Stimulated activated CD4-positive, alpha-beta T cell treated with anti-CD3 and anti-CD28 coated beads, Interleukin-4, amount 100 ng/mL, for 4 hours (primary cell): ENCODE measurements around the gene SDCBP2.

Experiments
- DNase-seq, 2 experiments: peaks; one replicate each; pipeline ENCODE4 v3.0.0-alpha.2; 2020

The SDCBP2 gene, protein sequence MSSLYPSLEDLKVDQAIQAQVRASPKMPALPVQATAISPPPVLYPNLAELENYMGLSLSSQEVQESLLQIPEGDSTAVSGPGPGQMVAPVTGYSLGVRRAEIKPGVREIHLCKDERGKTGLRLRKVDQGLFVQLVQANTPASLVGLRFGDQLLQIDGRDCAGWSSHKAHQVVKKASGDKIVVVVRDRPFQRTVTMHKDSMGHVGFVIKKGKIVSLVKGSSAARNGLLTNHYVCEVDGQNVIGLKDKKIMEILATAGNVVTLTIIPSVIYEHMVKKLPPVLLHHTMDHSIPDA

DNA sequence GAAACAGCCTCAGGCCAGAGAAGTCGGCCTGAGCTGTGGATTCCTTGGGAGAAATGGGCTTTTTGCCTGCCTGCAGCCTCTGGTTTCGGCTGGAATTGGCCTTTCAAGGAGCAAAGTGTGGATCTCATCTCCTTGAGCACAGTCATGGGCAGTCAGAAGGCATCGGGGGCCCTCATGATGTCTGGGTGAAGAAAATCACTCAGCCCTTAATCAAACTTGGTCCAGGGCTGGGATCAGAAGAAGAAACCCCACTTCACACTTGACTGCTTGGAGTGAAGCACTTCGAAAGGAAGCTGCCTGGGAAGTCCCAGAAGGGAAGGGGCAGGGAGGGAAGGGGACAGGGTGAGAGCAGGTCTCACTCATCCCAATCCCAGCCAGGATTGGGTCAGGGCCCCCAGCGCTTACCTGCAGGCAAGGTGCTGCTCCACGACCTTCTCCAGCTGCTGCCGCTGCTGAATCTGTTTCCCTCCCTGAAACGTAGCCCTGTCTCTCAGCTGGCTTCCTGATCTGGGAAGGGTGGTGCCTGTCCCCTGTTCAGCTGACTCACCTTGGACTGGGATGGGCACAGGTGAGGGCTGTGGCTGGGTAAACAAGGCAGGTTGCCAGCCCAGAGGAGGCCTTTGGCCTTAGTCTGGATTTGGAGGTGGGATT, at the start of gene SDCBP2:
SDCBP2 (minus strand) TSS at position 460 of the 651 bp plus-strand sequence. CDS start 8,723 bp downstream, outside the sequence.
- DNase-seq: no peak

DNA sequence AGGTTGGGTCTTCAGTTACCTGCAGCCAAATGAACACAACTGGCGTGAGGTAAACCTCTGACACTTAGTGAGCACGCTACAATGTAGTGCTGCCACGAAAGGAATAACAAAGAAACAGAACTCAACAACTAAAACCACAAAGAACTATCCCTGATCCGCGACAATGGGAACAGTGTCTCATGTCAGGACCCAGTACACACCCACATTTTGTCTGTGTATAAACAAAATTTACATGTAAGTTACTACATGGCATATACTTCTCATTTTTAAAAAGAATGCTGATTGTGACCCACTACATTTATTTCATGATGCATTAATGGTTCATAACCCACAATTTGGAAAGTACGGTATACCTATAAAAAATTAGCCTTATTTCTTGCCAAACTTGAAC, 49.8 kb upstream of the SDCBP2 start:
- no peak for DNase-seq

DNA sequence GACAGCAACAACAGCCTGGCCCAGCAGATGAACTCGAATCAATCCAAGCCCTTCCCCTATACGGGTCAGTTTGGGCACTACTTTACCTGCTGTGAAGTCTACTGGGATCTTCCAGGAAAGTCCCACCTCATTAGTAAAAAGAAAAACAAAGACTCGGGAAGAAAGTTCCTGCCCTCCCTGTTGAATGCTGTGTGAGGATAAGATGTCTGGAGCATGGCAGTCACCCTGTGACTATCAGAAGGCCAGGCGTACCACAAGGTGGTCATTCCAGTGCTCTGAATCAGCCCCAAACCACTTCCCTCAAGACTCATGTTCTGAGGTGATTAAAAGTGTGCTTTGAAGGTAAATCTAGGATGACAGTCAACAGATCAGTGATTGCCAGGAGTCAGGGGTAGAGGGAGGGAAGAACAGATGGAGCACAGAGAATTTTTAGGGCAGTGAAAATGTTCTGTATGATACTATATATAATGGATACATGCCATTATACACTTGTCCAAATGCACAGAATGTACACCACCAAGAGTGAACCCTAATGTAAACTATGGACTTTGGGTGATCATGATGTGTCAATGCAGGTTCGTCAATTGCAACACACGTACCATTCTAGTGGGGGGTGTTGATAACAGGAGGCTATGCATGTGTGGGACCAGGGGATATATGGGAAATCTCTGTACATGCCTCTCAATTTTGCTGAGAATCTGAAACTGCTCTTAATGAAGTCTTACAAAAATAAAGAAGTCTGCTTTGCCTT, 49.2 kb upstream of the SDCBP2 start:
- no peak for DNase-seq

DNA sequence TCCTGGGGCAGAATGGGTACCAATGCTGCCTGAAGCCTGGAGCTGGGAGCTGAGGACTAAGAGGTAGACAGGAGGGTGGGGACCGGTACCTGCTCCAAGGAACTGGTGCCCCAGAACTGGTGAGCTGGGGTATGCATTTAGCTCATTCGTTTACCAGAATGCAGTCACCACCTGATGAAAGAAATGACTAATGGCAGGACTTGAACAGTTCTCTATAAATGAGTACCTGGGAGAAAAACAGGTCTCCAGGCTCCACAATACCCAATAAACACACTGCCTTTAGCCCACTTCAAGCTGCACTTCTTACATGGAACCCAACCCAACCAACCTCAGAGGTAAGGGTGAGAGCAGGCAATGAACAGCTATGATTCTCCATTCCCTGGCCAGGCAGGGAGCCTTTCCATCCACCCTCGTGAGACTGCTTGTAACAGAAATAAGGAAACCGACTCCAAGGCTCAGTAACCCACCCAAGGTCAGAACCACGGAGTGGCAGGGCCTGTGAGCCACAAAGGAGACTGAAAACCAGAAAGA, 48.5 kb upstream of the SDCBP2 start:
- DNase-seq: no peak

DNA sequence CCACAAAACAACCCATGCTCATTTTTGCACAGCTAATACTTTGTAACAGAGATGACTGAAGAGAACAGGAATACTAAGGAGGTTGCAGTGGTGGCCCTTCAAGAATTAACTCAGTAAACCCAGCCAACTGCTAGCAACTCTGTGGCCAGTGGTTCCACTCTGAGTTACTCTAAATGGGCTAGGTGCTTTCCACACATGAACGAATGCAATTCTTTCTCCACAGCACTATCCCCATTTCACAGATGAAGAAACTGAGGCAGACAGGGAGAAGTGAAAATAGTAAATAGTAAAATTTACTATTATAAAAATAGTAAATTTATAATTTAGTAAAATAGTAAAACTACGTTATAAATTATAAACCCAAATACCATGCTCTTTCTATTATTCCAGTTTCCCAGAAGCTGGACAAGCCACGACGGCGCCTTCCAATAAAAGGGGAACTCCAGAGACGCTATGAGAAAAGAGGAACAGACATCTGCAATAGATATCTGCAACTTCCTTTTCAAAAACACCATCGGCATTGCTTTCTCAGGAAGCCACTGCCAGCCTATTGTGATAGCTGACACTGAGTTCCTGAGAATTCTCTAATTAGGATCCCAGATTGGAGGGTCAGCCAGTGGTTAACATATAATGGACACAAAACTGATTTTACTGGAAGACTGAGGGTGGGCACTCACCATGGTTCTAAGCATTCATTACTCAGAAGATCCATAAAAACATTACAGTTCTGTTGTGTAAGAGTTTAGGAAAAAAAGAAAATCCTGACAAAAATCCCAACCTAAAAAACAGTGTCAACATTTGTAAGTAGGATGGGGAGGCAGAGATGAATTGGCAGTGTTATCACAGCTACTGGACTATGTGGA, 47.7 kb upstream of the SDCBP2 start:
- no peak for DNase-seq

DNA sequence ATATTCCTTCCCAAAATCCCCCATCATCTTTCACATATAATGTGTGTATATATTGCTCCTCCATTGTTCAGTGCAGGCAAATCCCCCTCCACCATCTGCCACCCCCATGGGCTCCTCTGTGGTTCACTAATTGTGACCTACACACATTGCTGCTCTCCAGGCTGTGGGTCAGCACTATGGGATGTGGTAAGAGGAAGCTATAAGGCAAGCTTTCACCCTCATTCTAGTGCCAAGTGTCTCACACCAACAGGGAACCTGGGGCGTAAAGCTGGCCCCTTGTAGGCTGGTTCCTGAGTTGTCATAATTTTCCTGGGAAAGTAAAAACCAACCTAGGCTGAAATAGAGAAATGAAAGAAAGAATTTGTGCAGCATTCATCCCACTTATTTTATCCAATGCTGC, 47.1 kb upstream of the SDCBP2 start:
- no peak for DNase-seq

DNA sequence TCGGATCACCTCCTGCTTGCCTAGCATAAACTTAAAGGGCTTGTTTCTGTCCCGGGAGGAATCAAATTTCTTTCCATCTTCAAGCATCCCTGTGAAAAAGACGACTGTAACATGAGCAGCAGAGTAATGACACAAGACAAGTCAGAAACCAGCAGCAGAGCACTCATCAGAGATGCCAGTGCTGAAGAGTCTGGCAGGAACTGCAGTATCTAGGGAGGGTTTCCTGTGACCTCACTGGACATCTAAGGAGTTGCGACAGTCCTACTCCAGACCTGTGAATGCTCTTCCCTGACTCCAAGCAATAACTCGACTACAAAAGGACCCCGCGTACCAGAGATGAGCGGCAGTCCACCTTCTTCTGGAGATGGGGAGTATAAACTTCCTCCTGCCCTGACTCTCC, 46.6 kb upstream of the SDCBP2 start:
- DNase-seq: no peak

DNA sequence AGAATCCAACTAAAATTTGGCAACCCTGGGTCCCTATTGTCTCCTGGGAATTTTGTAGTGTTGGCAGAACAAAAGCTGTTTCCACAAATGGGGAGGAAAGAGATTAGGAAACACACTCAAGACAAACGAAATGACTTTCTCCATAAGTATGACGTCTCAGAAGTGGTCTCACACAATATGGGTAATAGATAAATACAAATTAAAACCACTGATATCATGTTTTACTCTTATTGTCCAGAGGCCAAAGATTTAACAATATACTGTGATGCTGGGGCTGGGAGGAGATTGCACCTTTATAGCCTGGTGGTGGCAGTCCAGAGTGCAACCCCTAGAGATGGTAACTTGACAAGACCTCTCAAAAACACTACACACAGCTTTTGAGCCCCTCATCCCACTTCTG, 45.3 kb upstream of the SDCBP2 start:
- no peak for DNase-seq

DNA sequence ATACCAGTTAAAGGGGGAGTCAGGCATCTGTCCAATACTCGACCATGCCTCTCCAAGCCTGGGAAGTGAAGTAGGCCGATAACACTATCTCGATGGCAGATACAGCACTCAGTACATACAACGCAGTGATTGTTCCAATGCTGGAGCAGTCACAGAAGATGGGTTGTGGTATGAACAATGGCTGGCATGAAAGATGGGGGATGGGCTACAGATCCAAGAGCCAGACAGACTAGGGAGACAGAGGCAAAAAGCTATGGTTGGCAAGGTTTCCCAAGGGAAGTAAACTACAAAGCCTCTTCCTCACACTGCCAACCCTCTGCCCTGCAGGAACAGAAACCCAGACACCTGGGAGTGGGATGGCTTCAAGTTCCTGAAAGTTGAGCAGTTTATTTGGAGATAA, 44.7 kb upstream of the SDCBP2 start:
- no peak for DNase-seq

DNA sequence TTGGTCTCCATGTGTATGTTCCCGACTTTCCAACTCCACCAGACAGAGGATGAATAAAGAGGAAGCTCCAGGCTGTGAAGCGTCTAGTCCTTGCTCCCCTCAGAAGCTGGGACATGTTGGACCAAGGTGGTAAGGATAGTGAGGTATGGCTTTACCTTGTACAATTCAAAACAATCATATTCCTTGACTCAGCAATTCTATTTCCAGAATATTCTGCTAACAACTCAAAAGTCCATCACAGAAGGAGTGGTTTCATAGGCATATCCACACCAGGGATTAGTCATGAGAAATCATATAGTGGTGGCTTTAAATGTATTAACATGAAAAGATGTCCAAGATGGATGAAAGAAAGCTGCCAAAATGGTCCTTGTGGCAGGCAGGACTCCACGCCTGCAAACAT, 44.1 kb upstream of the SDCBP2 start:
- no peak for DNase-seq

DNA sequence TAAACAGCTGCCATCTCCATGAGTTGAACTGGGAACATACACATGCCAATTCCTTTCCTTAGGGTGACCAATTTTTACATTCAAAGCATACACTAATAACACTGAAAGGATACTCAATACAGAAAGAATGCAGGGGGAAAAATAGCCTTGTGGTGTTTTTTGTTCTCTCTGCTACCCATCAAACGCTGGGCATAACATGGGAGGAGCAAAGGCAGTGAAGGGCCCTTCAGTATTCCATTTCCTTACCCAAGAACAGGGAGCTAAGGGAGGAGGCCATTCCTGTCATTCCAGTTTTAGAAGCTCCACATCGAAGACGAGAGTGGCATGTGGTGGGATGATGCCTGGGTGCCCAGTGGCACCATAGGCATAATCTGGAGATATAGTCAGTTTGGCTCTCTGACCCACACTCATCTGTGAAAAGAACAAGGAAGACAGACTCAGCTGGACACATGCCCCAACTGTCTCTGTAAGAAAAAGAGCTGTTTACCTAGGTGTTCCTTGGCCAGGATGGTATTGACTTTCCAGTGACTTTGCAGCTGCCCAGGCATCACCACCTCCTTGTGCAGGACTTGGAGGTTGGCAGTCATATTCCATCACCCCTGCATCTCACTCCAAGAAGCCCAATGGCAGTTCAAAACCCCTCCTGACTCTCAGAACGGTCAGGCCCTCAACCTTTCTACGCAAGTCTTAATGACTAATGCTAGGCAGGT, 43.0 kb upstream of the SDCBP2 start:
- no peak for DNase-seq

DNA sequence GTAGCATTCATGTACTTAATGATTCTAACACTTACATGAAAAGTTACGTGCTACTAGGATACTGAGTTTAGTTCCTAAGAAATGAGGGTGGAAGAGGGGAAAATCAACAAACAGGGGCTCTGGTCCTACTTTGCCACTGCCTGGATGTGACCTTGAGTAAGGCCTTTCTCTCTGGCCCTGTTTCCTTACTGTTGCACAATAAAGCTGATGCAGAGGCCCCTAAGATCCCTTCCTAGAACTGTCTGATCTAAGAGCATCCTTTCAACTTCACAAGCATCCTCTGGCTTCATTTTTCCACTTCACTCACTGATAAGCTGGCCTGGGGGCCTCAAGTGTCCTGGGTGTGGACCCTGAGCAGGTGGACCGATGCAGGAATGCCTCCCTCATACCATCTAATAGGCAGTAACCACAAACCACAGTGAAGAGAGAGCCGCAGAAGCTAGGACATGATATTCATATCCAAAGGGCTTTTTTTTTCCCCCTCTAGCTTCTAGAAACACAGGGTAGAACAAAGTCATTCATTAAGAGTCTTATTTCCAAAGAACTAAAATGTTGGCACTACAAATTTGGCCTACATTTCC, 42.4 kb upstream of the SDCBP2 start:
- no peak for DNase-seq

DNA sequence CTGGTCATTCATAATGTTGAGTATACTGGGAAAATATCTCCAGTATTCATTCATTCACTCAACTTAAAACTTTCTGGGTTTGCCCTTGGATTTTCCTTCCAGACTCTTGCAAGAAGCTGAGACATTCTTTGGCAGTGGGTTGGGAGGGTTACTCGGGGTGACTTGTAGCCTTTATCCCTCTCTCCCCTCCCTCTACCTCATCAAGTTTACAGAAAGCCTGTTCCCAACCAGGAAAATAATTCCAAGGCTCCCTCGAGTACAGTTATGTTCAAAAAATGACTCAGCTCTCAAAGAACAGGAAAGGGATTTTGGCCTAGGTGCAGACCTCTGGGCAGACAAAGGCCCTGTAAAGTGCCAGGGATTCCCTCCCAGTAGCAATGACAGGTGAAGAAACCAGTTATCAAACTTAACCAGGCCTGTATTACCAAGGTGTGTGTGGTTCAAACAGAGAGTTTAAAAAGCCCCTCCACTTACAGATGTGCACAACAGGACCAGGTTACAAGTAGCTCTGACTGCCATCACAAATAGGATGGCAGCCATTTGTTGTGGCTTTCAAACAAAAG, 41.7 kb upstream of the SDCBP2 start:
- no peak for DNase-seq

DNA sequence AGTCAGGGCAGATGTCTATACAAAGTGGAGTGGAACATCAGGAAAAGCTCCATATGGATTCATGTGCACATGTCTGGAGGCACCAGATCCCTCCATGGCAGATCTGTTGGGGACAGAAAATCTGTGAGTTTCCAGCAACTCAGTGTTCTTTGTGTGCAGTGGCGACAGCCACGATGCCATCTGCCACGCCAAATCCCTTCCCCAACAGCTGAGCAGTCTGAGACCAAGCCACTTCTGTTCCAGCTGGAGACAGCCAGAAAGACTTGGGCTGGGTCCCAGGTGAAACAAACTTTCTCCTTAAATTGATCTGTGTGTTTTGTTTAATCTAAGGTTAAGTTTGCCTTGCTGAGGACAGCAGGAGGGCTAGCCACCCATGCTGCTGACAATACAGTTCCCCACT, 41.0 kb upstream of the SDCBP2 start:
- DNase-seq: no peak

DNA sequence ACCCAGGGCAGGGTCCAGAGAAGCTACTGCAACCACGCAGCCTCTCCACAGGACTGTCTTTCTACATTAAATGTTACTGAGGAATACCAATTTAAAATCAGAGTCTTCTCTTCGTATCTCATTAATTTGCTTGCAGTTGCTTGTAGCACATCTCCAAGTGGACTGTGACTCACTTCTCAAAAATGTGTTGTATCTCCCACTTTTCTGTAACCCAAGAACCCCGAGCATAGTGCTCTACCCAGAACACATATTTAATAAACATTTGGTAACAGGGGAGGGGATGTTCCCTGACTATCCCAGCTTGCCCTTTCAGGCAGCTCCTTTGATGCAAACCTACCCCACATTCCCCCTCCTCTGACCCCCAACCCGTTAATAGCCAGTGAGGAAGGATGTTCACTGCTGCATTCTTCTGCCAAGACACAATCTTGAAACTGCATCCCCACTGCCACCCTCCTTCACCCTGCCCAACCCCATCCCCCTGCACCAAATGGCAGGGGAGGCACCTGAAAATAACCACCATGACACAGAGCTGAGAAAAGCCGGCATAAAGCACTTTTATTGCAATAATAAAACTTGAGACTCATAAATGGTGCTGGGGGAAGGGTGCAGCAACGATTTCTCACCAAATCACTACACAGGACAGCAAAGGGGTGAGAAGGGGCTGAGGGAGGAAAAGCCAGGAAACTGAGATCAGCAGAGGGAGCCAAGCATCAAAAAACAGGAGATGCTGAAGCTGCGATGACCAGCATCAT, 39.7 kb upstream of the SDCBP2 start:
- DNase-seq: no peak

DNA sequence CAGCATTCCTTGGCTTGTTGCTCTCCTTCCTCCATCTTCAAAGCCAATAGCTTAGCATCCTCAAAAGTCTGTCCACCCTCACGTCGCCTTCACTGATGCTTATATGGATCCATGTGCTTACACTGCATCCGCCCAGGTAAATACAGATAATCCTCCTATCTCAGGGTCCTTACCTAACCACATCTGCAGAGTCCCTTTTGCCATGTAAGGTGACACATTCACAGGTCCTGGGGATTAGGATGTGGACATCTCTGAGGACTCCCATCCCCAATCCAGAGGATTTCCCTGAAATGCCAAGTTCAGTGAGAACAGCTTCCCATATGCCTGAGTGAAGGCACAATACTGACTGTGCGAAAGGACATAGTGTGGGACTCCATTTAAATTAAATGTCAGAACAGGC, 38.5 kb upstream of the SDCBP2 start:
- DNase-seq: no peak

DNA sequence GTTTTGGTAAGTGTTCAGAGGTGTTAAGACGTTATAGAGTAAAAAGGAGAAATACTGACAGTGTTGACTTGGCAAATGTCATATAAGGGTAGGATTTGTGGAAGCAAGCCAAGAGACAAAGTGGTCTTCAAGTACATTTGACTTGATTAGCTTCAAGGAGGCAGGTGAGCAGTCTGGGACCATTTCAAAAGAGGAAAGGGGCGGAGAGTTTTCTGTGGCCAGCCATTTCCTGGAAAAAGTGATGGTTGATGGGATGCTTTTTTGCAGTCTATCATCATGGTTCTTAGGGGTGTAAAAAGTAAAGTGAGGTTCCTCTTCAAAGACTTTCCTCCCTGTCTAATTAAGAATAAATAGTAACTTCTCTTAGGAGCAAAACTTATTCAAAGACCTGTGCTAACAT, 35.2 kb upstream of the SDCBP2 start:
- peak in 1 of 2 experiments; percentile 38 for DNase-seq

DNA sequence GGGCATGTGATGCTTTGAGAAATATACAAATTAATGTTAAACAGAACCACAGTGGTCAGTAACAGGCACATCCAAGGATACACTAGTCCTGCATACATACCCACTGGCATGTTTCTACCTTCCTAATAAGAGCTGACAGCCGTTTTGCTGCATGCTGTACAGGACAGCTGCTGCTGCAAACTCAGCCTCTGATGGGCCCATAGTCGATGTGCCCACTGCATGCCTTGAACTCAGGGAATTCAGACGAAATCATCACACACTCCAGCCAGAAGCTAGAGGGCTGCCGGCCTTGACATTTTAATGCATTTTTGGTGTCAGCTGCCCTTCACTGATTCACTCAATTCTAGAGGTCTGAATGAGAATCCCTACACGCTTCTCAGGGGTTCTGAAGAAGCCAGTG, 34.6 kb upstream of the SDCBP2 start:
- DNase-seq: no peak

DNA sequence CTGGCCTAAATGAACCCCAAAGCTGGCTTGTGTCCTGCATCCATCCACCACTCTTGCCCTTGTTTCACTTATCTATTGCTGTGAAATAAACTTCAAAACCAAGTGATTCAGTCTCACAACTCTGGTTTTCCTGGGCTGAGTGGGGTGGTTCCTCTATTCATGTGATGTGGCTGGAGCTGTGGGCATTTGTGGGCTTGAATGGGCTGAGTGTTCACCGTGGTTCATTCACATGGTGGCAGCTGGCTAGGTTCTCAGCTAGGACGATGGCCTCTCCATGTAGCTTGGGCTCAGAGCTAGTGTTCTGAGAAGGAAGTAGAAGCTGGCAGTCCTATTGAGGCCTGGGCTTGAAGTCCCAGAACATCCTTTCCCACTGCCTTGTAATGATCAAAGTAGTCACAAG, 33.5 kb upstream of the SDCBP2 start:
- no peak for DNase-seq

DNA sequence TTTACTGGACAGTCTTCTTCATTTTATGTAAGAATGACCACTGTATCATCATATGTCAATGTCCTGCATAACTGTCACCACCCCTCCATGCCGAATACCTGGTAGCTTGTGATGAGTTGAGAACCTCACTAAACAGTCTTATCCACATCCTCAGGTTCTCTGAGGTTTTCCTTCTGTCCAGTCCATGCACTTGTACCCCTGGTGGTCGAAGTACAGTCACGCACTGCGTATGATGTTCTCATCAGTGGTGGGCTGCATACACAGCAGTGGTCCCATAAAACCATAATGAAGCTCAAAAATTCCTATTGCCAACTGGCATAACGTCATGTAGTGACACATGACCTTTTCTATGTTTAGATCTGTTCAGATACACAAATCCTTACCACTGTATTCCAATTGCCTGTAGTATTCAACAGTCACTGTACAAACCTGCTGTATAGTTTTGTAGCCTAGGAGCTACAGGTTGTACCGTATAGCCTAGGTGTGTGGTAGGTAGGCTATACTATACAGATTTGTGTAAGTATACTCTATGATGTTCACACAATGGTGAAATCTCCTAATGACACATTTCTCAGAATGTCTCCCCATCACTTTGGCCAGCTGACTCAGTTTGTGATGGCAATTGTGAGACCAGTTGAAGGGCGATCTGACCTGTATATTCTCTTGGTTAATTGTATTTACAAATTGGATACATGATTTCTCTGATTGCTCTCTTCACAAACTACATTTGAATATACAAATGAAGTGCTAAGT, 31.3 kb upstream of the SDCBP2 start:
- no peak for DNase-seq
